H9 (cell line): Measurements from ENCODE around the gene TMEM222. TPM values are rescaled to one million over a fixed set of nuclear protein-coding genes. Genes with fewer than 3 reads are reported as not detected.

ENCODE experiments used
- DNase-seq: peaks from one replicate; pipeline ENCODE4 v3.0.0-alpha.2; 2017
- H2AFZ ChIP-seq: one replicate; pipeline ENCODE4 v1.6.1; 2013; ENCODE audit warnings: mild to moderate bottlenecking, low read length, control low read depth, moderate library complexity
- H2AK5ac ChIP-seq: 2 replicates; pipeline ENCODE4 v1.6.1; 2013; ENCODE audit warnings: low read length, control low read depth, mixed read lengths; ENCODE audit not compliant: insufficient read length
- H2BK120ac ChIP-seq: one replicate; pipeline ENCODE4 v1.6.1; 2013; ENCODE audit warnings: low read depth, mild to moderate bottlenecking, low read length, control low read depth, inconsistent platforms; ENCODE audit not compliant: poor library complexity, severe bottlenecking
- H2BK12ac ChIP-seq: 2 replicates; pipeline ENCODE4 v1.6.1; 2013; ENCODE audit warnings: low read length, control low read depth, mixed read lengths, low read depth; ENCODE audit not compliant: insufficient read length
- H2BK15ac ChIP-seq: 2 replicates; pipeline ENCODE4 v1.6.1; 2013; ENCODE audit warnings: low read depth, low read length, control low read depth
- H2BK20ac ChIP-seq: one replicate; pipeline ENCODE4 v1.6.1; 2013; ENCODE audit warnings: low read depth, mild to moderate bottlenecking, low read length, control low read depth, inconsistent platforms; ENCODE audit not compliant: poor library complexity, severe bottlenecking
- H2BK5ac ChIP-seq: 2 replicates; pipeline ENCODE4 v1.6.1; 2013; ENCODE audit warnings: low read length, control low read depth, mixed read lengths; ENCODE audit not compliant: insufficient read length
- H3K14ac ChIP-seq: 2 replicates; pipeline ENCODE4 v1.6.1; 2013; ENCODE audit warnings: low read length, control low read depth; ENCODE audit not compliant: insufficient read depth
- H3K18ac ChIP-seq: 2 replicates; pipeline ENCODE4 v1.6.1; 2013; ENCODE audit warnings: low read depth, mild to moderate bottlenecking, mixed read lengths, low read length, control low read depth; ENCODE audit not compliant: insufficient read length
- H3K23ac ChIP-seq: 2 replicates; pipeline ENCODE4 v1.6.1; 2013; ENCODE audit warnings: low read length, control low read depth, mixed read lengths, low read depth; ENCODE audit not compliant: insufficient read length
- H3K23me2 ChIP-seq: 2 replicates; pipeline ENCODE4 v1.6.1; 2013; ENCODE audit warnings: low read depth, mild to moderate bottlenecking, mixed read lengths, low read length, control low read depth; ENCODE audit not compliant: insufficient read length, poor library complexity, severe bottlenecking
- H3K27ac ChIP-seq: 2 replicates; pipeline ENCODE4 v1.5.1; 2013; ENCODE audit warnings: low read length, control low read depth, mixed read lengths, low read depth; ENCODE audit not compliant: insufficient read length
- H3K27me3 ChIP-seq: 2 replicates; pipeline ENCODE4 v1.6.1; 2013; ENCODE audit warnings: low read length, control low read depth, inconsistent platforms; ENCODE audit not compliant: insufficient read depth
- H3K4ac ChIP-seq: 2 replicates; pipeline ENCODE4 v1.6.1; 2013; ENCODE audit warnings: low read depth, mild to moderate bottlenecking, control low read depth, inconsistent platforms, low read length, moderate library complexity
- H3K4me1 ChIP-seq: 2 replicates; pipeline ENCODE4 v1.6.1; 2013; ENCODE audit warnings: low read length, control low read depth, inconsistent platforms; ENCODE audit not compliant: insufficient read depth
- H3K4me2 ChIP-seq: 2 replicates; pipeline ENCODE4 v1.6.1; 2013; ENCODE audit warnings: low read length, control low read depth, mixed read lengths; ENCODE audit not compliant: insufficient read length, insufficient read depth
- H3K56ac ChIP-seq: 2 replicates; pipeline ENCODE4 v1.6.1; 2013; ENCODE audit warnings: low read depth, mild to moderate bottlenecking, mixed read lengths, low read length, control low read depth; ENCODE audit not compliant: insufficient read length
- H3K79me1 ChIP-seq: 2 replicates; pipeline ENCODE4 v1.6.1; 2013; ENCODE audit warnings: low read depth, mild to moderate bottlenecking, moderate library complexity, low read length, control low read depth, inconsistent platforms; ENCODE audit not compliant: insufficient read depth, poor library complexity, severe bottlenecking
- H3K79me2 ChIP-seq: 2 replicates; pipeline ENCODE4 v1.6.1; 2013; ENCODE audit warnings: low read length, control low read depth, inconsistent platforms; ENCODE audit not compliant: insufficient read depth
- H3K9ac ChIP-seq: 2 replicates; pipeline ENCODE4 v1.6.1; 2013; ENCODE audit warnings: low read length, control low read depth, mixed read lengths; ENCODE audit not compliant: insufficient read length; ENCODE audit errors: extremely low read depth
- H3K9me3 ChIP-seq: one replicate; pipeline ENCODE4 v1.6.1; 2013; ENCODE audit warnings: low read depth, low read length, inconsistent platforms; ENCODE audit not compliant: control insufficient read depth
- H3T11ph ChIP-seq: one replicate; pipeline ENCODE4 v1.6.1; 2013; ENCODE audit warnings: mild to moderate bottlenecking, low read length, control low read depth, inconsistent platforms
- H4K20me1 ChIP-seq: one replicate; pipeline ENCODE4 v1.6.1; 2013; ENCODE audit not compliant: control insufficient read depth, insufficient read length, insufficient read depth
- H4K5ac ChIP-seq: 2 replicates; pipeline ENCODE4 v1.6.1; 2013; ENCODE audit warnings: low read depth, mild to moderate bottlenecking, mixed read lengths, low read length, control low read depth; ENCODE audit not compliant: insufficient read length
- H4K8ac ChIP-seq: replicated peaks from 2 replicates; pipeline ENCODE4 v1.6.1; 2013; ENCODE audit warnings: low read length, control low read depth, mixed read lengths, low read depth; ENCODE audit not compliant: insufficient read length
- H4K91ac ChIP-seq: 2 replicates; pipeline ENCODE4 v1.6.1; 2013; ENCODE audit warnings: low read depth, mild to moderate bottlenecking, moderate library complexity, mixed read lengths, low read length, control low read depth; ENCODE audit not compliant: insufficient read length
- H3K27ac Mint-ChIP-seq, 3 experiments: 2 replicates in 2 of 3; 3 replicates in 1 of 3; pipeline ENCODE4 v1.8.0; 2020 to 2021; ENCODE audit warnings: mixed read lengths in 3 of 3, mild to moderate bottlenecking in 1 of 3, moderate library complexity in 1 of 3
- H3K27me3 Mint-ChIP-seq: 2 replicates; pipeline ENCODE4 v1.8.0; 2021; ENCODE audit warnings: low read depth, mild to moderate bottlenecking, moderate library complexity, mixed read lengths
- H3K36me3 Mint-ChIP-seq, 3 experiments: 2 replicates in 2 of 3; 3 replicates in 1 of 3; pipeline ENCODE4 v1.8.0; 2020 to 2021; ENCODE audit warnings: low read depth in 3 of 3, mixed read lengths in 3 of 3; ENCODE audit not compliant: insufficient read depth in 1 of 3
- H3K4me1 Mint-ChIP-seq, 2 experiments: 2 replicates each; pipeline ENCODE4 v1.8.0; 2020; ENCODE audit warnings: mixed read lengths in 2 of 2
- H3K4me3 Mint-ChIP-seq, 2 experiments: 2 replicates in 1 of 2; 3 replicates in 1 of 2; pipeline ENCODE4 v1.8.0; 2020 to 2021; ENCODE audit warnings: mild to moderate bottlenecking in 2 of 2, mixed read lengths in 2 of 2, moderate library complexity in 1 of 2
- H3K9me3 Mint-ChIP-seq, 2 experiments: 2 replicates in 1 of 2; 3 replicates in 1 of 2; pipeline ENCODE4 v1.8.0; 2020; ENCODE audit warnings: mild to moderate bottlenecking in 2 of 2, mixed read lengths in 2 of 2, moderate library complexity in 1 of 2
- WGBS: extraction: QIAGEN DNeasy Blood & Tissue Kit; methylation state at CpG from one replicate; pipeline ENCODE4 v1.1.7; 2013; ENCODE audit warnings: missing lambda C conversion rate, low lambda C conversion rate, mixed read lengths; ENCODE audit not compliant: insufficient read length; ENCODE audit errors: extremely low coverage; 5-methylcytosine and 5-hydroxymethylcytosine counted together
- total RNA-seq: library from RNA; stranded (reverse); gene quantifications from 2 replicates; pipeline ENCODE4 v1.2.1, GENCODE V29; 2021
- TF ChIP-seq, protein P1 (sequence below): fragments of 200-600 bp; sonication (generic); conservative IDR thresholded peaks from 3 replicates; pipeline ENCODE4 v1.8.0; 2021; ENCODE audit warnings: antibody characterized with exemption, mild to moderate bottlenecking

Gene TMEM222
- total RNA-seq, 1 experiment from 2014 or later, result 36.8 TPM

DNA sequence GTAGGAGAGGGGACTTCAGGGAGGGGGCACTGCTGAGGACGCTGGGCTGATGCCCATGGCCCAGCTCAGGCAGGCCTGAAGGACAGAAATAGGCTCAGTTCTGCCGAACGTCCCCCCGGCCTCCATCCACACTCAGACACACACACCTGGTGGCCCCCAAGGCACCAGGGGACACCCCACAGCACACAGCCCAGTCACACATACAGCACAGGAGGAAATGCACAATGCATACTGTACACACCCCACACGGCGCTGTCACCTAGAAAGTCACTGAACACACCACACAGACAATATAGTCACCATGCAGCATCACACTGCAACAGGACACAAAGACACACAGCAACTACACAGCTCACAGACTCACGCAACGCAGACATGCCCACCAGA lies 20.4 kb downstream of the TMEM222 start:
- WGBS, result no CpG with 5 or more reads among the region's 8 CpGs
- Mint-ChIP-seq H3K4me1 (peaks cover 42 to 47% of the 10 kb centered on the region in 2 experiments), H3K27me3 (peaks cover 2% of the 10 kb centered on the region), H3K27ac (0 out of 7 replicates have a peak overlapping the region, but pooled peaks of 1 of the 3 experiments have one; percentile 2), H3K4me3 (peak overlapping the region; percentile 58 to 71), H3K36me3 (peaks cover 5 to 17% (median 11%) of the 10 kb centered on the region in 3 experiments; a peak in 5 of 7 replicates), H3K9me3 (no peaks in the 10 kb centered on the region)
- TF ChIP-seq, protein P1, sequence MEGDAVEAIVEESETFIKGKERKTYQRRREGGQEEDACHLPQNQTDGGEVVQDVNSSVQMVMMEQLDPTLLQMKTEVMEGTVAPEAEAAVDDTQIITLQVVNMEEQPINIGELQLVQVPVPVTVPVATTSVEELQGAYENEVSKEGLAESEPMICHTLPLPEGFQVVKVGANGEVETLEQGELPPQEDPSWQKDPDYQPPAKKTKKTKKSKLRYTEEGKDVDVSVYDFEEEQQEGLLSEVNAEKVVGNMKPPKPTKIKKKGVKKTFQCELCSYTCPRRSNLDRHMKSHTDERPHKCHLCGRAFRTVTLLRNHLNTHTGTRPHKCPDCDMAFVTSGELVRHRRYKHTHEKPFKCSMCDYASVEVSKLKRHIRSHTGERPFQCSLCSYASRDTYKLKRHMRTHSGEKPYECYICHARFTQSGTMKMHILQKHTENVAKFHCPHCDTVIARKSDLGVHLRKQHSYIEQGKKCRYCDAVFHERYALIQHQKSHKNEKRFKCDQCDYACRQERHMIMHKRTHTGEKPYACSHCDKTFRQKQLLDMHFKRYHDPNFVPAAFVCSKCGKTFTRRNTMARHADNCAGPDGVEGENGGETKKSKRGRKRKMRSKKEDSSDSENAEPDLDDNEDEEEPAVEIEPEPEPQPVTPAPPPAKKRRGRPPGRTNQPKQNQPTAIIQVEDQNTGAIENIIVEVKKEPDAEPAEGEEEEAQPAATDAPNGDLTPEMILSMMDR, result no peak
- Histone ChIP-seq H3K27ac (no peak overlapping the region), H3K79me1 (no peaks in the 10 kb centered on the region), H2BK5ac (no peak overlapping the region), H3K4me2 (peak overlapping the region; percentile 14), H2AFZ (no peak overlapping the region), H4K20me1 (no peaks in the 10 kb centered on the region), H4K5ac (no peak overlapping the region), H3K9ac (no peak overlapping the region), H3T11ph (no peak overlapping the region), H3K18ac (no peak overlapping the region), H3K23ac (no peak overlapping the region), H3K9me3 (no peaks in the 10 kb centered on the region), H3K4ac (no peak overlapping the region), H4K91ac (no peak overlapping the region), H3K4me1 (no peaks in the 10 kb centered on the region; the same call in 1 of the 2 replicates), H2BK20ac (no peak overlapping the region), H3K23me2 (no peaks in the 10 kb centered on the region), H3K56ac (no peak overlapping the region), H3K27me3 (no peaks in the 10 kb centered on the region), H2BK15ac (no peak overlapping the region), H2BK120ac (no peak overlapping the region), H3K14ac (no peak overlapping the region), H4K8ac (no peak overlapping the region), H2BK12ac (no peak overlapping the region), H3K79me2 (no peaks in the 10 kb centered on the region), H2AK5ac (no peak overlapping the region)
- no peak for DNase-seq
